ENCODE measurements around the gene SBK3.
"Not testable (repeated sequence)": the region's sequence is repeated elsewhere in the genome, so short reads cannot be mapped to it uniquely, and the experiment has no call there.

SBK3 gene, protein sequence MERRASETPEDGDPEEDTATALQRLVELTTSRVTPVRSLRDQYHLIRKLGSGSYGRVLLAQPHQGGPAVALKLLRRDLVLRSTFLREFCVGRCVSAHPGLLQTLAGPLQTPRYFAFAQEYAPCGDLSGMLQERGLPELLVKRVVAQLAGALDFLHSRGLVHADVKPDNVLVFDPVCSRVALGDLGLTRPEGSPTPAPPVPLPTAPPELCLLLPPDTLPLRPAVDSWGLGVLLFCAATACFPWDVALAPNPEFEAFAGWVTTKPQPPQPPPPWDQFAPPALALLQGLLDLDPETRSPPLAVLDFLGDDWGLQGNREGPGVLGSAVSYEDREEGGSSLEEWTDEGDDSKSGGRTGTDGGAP

DNA sequence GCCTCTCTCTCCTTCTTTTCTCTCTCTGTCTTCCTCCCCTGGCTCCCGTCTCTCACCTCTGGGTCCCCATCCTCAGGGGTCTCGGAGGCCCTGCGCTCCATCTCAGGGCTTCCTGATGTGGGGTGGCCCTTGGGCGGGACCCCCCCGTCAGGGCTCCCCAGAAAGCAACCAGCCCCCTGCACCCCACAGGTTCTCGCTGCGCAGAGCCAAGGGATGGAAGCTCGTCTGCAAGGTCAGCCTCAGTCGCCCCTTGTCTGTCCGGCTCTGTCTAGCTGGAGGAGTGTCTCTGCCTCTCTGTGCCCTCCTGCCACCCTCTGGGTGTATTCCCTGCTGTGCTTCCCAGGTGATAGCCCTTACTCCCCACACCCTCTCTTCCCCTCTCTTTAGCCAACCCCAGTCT, at the start of gene SBK3:
TSS of gene SBK3 (minus strand) at position 101 of the 400 bp plus-strand sequence. CDS start at position 101, 0 bp downstream.
- no peak for DNase-seq (ENCODE audit: low spot score)

DNA sequence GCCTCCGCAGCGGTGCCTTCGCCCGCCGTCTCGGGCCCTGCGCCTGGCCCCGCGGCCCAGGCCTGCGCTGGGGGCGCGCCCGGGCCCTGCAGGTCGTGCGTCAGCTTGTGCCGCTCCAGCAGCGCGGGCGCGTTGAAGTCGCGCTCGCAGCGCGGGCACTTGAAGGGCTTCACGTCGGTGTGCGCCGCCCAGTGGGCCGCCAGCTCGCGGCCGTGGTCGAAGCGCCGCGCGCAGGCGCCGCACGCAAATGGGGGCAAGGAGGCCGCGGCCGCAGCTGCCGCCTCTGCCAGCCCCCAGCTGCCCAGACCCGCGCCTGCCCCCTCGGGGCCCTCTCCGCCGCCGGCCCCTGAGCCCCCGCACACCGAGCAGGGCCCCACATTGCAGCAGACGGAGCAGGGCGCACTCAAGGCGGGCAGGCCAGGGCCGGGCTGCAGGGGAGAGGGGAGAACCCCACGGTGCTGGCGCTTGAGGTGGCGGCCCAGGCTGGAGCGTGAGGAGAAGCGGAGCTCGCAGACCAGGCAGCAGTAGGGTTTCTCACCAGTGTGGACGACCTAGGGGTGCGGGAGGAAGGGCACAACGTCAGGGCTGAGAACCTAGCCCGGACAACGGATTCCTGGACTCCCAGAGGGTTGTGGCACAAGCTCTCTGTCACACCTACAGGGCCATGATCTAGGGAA, 47.9 kb upstream of the SBK3 start:
- DNase-seq (ENCODE audit: low spot score) = no peak

DNA sequence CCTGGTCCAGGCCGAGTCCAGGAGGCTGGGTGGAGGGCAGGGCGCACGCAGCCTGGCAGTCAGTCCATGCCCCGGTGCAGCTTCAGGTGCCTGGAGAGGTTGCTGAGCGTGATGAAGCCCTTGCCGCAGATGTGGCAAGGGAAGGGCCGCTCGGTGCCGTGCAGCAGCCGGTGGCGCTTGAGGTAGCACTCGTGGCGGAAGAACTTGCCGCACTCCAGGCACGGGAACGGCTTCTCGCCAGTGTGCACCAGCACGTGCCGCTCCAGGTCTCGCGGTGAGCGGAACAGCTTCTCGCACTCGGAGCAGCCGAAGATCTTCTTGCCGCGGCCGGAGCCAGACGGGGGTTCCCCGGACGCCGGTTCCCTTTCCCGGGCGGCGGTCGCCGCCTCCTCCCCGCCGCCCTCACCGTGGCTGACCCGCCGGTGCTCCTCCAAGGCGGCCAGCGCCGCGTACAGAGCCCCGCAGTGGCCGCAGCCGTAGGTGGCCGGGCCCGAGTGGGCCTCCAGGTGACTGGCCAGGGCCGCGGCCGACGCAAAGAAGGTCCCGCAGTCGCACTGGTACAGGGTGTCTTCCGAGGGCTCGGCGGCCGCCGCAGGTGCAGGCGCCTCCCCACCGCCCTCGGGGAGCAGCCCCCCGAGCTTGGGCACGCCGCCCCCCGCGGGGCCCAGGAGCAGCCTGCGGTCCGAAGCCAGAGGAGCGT, 47.2 kb upstream of the SBK3 start:
- no peak for DNase-seq (ENCODE audit: low spot score)

DNA sequence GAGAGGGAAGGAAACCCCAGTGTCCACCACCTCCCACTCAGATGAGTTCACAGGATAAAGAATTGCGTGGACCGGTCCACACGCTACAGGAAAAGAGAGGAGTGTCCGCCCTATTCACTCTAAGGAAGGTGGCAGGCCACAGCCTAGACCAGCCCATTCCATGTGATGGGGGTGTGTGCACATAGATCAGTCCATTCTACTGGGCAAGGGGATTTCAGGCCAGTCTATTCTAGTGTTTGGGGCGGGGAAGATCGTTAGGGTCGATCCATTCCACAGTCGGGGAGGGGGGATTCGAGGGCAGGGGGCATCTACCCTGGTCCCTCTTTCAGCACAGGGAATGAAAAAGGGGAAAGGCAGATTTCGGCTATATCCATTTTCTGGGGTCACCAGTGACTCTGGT, 46.2 kb upstream of the SBK3 start:
- peak; percentile 49 for DNase-seq (ENCODE audit: low spot score)

DNA sequence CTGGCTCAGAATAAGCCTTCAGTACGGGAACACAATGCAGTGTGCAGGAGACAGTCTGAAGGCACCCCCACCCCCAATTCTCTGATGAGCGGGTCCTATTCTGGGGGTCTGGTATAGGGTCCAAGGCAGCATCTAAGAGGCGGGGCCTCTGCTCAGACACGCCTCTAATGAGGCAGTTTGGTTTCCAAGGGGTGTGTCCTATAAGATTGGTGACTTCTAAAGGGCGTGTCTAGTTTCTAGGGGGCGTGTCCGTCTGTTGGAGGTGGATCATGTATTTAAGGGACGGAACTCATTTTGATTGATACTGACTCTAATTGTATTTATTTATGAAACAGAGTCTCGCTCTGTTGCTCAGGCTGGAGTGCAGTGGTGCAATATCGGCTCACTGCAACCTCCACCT, 45.3 kb upstream of the SBK3 start:
- peak; percentile 48 for DNase-seq (ENCODE audit: low spot score)

DNA sequence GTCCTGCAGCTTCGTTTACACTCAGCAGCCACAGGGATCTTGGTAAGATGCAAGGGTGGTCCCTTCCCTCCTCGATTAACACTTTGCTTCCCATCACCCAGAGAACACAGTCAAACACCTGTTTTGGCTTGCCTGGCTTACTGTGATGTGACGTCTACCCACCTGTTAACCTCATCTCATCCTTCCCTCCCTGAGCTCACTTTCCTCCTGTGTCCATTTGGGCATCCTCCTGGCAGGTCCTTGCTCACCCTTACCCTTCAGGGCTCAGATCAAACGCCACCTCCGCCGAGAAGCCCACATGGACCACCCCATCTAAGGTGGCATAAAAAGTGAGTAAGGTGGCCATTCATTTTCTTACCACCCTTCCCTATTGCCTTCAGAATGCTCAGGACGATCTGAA, 44.8 kb upstream of the SBK3 start:
- no peak for DNase-seq (ENCODE audit: low spot score)

DNA sequence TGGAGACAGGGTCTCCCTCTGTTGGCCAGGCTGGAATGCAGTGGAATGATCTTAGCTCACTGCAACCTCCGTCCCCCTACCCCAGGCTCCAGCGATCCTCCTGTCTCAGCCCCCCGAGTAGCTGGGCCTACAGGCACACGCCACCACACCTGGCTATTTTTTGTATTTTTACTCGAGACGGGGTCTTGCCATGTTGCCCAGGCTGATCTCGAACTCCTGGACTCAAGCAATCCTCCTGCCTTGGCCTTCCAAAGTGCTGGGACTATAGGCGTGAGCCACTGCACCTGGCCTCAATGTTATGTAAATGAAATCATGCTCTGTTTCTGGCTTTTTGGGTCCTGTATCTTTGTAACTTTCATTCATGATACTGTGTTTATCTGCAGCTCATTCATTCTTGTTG, 43.4 kb upstream of the SBK3 start:
- DNase-seq (ENCODE audit: low spot score) = no peak

DNA sequence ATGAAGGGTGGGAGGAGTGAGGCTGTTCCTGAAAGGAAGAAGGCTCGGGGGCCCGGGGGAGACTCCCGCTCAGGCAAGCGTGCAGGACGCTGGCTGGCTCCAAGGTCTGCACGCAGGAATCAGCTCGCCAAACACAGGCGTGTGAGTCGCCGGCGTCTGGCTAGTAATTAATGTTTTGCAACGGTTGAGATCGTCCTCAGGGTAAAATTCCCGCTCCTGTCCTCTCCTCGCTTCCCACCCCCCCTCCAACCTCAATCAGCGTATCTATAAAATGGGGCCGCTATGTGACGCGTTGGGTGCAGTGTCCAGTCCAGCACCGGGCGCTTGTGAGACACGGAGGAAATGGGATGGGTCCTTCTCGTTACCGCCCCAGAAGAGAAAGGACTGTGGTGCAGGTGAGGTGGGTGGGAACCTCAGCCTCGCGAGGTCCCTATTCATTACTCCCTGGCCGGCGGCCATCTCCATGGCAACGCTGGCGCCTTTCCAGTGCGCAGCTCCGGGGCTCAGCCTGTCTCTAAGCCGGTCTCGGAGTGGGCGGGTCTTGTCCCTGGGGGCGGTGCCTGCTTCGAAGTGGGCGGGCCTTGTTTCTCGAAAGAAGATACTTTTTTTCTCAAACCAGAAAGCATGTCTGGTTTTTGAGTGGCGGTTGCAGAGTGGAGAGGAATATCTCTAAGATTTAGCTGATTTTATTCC, 41.8 kb upstream of the SBK3 start:
- peak; percentile 97 for DNase-seq (ENCODE audit: low spot score)

DNA sequence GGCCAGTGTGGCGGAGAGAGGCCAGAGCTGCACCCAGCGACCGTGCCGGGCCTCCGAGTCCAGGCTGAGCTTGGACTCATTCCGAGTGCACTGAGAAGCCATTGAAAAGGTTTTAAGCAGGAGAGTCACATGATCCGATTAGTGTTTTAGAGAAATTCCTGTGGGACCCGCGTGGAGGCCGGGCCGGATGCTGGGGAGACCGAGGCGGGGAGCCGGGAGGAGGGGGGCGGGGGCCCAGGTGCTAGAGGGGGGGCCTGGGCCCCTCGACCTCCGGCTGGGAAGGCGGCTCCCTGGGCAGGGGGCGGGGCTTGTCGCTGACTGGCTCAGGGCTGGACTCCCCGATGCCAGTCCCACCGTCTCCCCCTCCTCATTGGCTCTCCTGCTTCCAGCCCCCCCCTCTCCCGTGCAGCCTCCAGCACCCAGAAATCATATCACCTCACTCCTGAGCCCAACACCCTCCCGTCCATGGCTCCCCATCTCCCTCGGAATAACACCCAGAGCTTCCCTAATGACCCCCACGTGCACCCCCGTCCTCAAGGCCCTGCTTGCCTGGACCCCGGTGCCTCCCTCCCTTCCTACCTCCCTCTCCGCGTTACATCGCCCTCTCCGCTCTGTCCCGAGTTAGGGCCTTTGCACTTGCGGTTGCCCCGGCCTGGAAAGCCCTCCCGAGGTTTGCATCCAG, 40.5 kb upstream of the SBK3 start:
- DNase-seq (ENCODE audit: low spot score) = peak; percentile 79

DNA sequence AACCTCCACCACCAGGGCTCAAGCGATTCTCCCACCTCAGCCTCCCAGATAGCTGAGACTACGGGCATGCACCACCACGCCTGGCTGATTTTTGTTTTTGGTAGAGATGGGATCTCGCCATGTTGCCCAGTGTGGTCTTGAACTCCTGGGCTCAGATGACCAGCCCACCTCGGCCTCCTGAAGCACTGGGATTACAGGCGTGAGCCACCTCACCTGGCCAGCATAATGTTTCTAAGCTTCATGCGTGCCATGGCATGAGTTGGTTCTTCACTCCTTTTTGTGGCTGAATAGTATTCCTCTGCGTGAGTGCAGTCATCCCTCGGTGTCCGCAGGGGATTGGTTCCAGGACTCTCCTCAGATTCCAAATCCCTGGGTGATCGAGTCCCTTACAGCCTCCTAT, 39.5 kb upstream of the SBK3 start:
- DNase-seq (ENCODE audit: low spot score) = no peak

DNA sequence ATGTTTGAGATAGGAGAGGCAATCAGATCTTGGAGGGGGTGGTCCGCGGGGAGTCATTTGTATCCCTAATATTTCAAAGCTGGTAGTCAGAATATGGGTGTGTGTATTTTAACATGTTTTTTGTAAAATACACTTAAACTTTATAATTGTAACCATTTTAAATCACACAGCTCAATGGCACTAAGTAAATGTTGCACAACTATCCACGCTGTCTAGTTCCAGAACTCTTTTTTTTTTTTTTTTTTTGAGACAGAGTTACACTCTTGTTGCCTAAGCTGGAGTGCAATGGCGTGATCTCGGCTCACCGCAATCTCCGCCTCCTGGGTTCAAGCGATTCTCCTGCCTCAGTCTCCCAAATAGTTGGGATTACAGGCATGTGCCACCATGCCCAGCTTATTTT, 38.6 kb upstream of the SBK3 start:
- DNase-seq (ENCODE audit: low spot score) = not testable (repeated sequence)

DNA sequence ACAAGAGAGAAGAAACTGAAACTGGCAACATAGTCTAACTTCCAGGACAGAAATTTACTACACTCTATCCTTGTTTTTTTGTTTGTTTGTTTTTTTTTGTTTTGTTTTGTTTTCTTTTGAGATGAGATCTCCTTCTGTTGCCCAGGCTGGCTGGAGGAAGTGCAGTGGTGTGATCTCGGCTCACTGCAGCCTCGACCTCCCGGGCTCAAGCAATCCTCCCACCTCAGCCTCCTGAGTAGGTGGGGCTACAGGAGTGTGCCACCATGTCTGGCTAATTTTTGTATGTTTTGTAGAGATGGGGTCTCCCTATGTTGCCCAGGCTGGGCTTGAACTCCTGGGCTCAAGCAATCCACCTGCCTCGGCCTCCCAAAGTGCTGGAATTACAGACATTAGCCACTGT, 36.9 kb upstream of the SBK3 start:
- not testable (repeated sequence) for DNase-seq (ENCODE audit: low spot score)

DNA sequence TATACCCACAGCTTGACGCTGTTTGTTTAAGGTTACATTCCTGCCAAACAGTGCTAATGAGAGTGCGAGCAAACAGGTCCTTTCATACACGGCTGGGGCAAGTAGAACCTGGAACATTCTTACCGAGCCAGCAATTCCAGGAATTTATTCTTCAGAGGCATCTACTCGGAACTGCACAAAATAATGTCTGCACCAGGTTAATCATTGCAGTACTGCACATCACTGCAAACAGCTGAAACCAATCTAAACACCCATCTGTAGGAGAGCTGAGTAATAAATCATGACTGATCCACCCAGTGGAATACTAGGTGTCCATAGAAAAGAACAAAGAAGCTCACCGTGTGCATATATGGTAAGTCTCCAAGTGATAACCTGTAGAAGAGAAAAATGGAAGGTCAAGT, 36.5 kb upstream of the SBK3 start:
- no peak for DNase-seq (ENCODE audit: low spot score)

DNA sequence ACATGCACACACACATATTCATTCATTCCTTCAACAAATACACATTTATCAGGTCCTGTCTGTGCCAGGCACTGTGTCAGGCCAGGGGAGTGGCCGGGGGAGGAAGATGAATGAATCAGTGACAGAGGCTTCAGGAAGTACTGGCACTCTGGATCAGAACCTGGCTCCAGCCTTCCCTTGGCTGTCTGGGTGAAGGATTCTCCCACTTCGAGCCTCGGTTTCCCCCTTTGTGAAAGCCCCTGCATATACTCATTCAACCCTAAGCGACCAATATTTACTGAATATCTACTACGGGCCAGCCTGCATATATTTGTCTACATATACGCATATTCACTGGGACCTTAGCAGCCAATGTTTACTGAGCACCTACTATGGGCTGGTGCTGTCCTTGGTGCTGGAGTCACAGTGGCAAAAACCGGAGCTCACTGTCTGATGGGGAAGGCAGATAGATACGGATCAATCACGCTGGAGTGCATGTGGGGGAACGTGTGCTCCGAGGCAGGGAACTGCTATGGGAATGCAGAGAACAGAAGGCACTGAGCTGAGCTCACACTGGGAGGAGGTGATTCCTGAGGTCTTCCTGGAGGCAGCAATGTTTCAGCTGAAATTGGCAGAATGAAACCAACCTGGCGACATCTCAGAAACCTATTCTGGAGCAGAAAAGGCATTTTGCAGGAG, 35.9 kb upstream of the SBK3 start:
- peak; percentile 28 for DNase-seq (ENCODE audit: low spot score)

DNA sequence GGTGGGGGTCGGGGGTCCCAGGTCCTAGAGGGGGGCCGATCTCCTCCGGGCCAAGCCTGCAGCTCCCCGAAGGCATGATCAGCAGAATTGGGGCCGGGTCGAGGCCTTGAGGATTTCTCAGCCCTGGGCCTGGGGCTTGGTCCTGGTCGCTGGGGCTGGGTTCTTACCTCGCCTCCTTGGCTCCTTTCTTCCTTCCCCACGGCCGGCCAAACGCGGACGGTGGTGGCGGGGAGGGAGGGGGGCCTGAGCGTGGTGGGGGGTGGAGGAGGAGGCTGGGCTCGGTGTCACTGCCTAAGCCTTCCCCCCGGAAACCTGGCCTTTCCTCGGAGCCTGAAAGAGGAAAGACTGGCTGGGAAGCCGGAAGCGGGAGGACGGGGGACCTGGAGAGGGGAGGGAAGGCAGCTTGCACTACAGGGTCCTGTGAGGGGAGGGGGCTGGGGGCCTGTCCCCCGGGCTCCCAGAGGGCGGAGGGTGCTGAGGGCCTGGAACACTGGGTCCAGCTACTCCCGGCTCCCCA, 35.3 kb upstream of the SBK3 start, which contains the start of gene ZNF579:
TSS of gene ZNF579 (minus strand) at position 221 of the 517 bp plus-strand sequence. CDS start 1,209 bp downstream, outside the sequence.
- peak; percentile 94 for DNase-seq (ENCODE audit: low spot score)

DNA sequence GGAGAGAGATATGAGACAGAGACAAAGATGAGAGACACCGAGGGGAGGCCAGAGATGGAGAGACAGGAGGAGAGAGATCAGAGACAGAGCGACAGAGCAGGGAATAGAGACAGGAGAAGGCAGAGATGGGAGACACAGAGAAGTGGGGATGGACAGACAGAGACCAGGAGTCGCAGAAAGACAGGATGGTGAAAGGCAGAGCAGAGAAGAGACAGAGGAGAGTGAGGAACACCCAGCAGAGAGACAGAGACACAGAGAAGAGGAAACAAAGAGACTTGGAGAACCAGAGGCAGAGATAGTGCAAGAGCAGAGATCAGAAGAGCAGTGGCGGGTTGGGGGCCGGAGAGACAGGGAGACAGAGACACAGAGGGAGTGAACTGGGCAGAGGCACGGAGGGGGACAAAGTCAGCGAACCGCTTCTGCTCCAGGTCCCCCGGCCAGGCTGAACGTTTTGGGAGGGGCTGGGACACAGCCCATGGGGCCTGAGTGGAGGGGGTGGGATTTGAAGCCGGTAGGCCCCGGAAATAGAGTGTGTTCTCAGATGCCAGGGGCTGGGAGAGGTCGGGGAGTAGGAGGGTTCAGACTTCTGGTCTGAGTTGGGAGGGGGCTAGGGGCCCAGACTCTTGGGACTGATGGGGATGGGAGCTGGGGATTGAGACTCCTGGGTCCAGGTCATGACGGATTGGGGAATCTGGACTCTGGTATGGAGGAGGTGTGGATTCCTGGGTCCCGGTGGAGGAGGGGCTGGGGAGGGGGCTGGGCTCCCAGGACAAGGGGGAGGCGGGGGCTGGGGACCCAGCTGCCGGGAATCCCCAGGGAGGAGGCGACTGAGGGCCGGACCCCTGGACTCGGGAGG, 34.7 kb upstream of the SBK3 start:
- peak; percentile 42 for DNase-seq (ENCODE audit: low spot score)

DNA sequence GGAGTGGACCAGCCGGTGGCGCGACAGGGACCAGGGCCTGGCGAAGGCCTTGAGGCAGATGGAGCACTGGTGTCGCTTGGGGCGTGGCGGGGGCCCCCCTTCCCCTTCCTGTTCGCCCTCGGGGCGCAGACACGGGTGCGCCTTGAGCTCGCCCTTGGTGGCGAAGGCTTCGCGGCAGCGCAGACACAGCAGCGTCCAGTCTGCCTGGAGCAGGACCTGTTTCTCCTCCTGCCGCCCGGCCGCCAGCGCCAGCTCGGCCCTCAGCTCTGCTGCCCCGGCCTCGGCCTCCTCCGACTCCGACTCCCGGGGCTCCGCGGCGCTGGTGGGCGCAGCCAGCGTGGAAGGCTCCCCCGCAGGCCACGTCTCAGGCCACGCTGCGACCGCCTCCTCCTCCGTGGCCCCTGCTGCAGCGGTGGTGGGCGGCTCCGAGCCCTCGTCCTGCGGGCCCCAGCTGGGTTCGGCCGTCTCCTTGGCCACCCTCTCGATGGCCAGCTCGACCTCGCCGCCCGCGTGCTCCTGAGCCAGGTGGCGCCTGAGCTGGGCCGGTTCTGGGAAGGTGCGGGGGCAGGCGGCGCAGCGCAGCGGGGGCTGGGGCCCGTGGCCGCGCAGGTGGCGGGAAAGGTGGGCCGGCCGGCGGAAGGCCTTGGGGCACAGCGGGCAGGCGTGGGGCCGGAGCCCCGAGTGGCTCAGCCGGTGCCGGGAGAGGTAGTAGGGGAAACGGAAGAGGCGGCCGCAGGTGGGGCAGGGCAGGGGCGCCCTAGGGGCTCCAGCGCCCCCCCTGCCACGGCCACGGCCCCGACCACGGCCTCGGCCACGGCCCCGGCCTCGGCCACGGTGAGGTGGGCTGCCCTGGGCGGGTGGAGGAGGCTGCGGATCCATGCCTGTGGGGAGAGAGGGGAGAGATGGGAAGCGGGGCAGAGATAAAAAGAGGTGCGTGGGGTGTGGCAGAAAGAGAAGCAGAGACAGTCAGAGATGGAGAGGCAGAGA, 33.7 kb upstream of the SBK3 start:
- DNase-seq (ENCODE audit: low spot score) = no peak

DNA sequence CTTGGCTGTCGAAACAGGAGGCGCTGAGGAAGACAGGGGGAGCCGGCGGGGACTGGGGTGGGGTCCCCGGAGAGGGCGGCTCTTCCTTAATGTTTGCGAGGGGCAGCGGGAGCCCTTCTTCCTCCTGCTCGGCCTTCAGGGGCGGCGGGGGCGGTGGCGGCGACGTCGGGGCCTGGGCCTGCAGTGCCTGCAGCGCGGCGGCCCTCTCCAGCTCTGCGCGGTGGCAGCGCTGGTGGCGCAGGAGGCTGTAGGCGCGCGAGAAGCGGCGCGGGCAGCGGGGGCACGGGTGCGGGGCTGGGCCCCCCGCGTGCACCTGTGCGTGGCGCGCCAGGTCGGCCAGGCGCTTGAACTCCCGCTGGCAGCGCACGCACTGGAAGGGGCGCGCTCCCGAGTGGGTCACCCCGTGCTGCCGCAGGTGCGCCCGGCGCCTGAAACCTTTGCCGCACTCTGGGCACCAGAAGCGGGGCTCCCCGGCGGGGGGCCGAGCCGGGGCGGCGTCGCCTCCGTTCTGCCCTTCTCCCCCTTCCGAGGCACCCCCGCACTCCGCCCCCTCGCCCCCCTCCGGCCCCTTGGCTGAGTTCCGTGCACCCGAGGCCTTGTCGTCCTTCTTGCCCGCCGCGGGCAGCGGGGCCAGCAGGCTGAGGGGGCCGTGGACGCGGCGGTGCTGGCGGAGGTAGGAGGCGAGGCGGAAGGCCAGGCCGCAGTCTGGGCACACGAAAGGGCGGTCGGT, 32.9 kb upstream of the SBK3 start:
- no peak for DNase-seq (ENCODE audit: low spot score)
